ENCODE results near the gene SLC35A5. TPM values are rescaled to one million over a fixed set of nuclear protein-coding genes. Genes with fewer than 3 reads are reported as not detected.

The SLC35A5 gene
- total and polyA plus RNA-seq, 9 of the 15 experiments (the other 6 are each of a cell fraction or from before 2014, with no cell fraction given) = 4.0 to 13.0 (median 9.7) TPM

DNA sequence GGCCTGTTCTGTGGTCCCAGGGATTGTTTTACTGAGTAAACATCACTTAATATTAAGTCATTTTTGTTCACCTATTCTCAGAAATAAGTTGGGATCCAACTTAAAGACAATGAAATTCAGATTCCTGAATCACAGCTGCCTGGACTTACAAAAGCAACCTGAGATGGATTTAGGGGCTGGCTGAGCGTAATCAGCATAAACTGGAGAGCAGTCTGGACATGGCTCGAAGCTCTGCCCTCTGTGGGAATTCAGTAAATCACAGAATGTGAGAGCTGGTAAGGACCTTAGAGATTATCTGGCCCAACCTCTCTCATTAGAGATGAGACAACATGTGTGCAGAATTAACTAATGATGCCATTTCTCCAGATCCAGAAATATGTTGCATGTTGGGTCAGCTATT is 55.4 kb downstream of the SLC35A5 start:
- BruUV-seq (replicated peaks) = no TSS peak
- DNase-seq (ENCODE audit: extremely low read depth in 1 of 4, low spot score in 3 of 4) = no peak
- TF ChIP-seq, protein P1, sequence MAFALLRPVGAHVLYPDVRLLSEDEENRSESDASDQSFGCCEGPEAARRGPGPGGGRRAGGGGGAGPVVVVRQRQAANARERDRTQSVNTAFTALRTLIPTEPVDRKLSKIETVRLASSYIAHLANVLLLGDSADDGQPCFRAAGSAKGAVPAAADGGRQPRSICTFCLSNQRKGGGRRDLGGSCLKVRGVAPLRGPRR (CRISPR knock-in tag; IDR thresholded peaks at IDR 0.05) = no peak
- TF ChIP-seq NR2C1 (IDR thresholded peaks at IDR 0.05) (no peak), NR2C1 (tag; IDR thresholded peaks at IDR 0.05) (no peak)
- TF ChIP-seq, protein P2, sequence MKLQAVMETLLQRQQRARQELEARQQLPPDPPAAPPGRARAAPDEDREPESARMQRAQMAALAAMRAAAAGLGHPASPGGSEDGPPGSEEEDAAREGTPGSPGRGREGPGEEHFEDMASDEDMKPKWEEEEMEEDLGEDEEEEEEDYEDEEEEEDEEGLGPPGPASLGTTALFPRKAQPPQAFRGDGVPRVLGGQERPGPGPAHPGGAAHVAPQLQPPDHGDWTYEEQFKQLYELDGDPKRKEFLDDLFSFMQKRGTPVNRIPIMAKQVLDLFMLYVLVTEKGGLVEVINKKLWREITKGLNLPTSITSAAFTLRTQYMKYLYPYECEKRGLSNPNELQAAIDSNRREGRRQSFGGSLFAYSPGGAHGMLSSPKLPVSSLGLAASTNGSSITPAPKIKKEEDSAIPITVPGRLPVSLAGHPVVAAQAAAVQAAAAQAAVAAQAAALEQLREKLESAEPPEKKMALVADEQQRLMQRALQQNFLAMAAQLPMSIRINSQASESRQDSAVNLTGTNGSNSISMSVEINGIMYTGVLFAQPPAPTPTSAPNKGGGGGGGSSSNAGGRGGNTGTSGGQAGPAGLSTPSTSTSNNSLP (IDR thresholded peaks at IDR 0.05; ENCODE audit: borderline replicate concordance, low read depth, low read length) = no peak
- no peak overlapping the region for H3K27ac ChIP-seq (ENCODE audit: extremely low read depth, low read depth, low read length)
- no peak overlapping the region for H2AFZ ChIP-seq (ENCODE audit: low read depth, low read length)
- in situ Hi-C loops (cut with MboI) = no loop called here
- H3K27me3 ChIP-seq (ENCODE audit: control insufficient read depth in 2 of 2, insufficient read depth in 2 of 2, low read length in 2 of 2) = no peaks in the 10 kb centered on the region
- no peaks in the 10 kb centered on the region for H4K20me1 ChIP-seq (replicated peaks; ENCODE audit: control insufficient read depth, insufficient read depth, low read length)
- no peak overlapping the region for H3K9ac ChIP-seq (ENCODE audit: insufficient read depth in 1 of 2, low read depth in 2 of 2, low read length in 2 of 2)
- no peak overlapping the region for H3K4me2 ChIP-seq (ENCODE audit: insufficient read depth, low read length)
- ATAC-seq = no peak
- H3K4me1 ChIP-seq (replicated peaks in 1 of 2; ENCODE audit: control insufficient read depth in 2 of 2, insufficient read depth in 2 of 2, low read length in 2 of 2) = peaks cover 0 to 5% of the 10 kb centered on the region in 2 experiments; a peak in 2 of 5 replicates
- no peak overlapping the region for H3K4me3 ChIP-seq
- FAIRE-seq = no peak
- H3K9me3 ChIP-seq (replicated peaks; ENCODE audit: control insufficient read depth, insufficient read depth, low read depth, low read length) = no peaks in the 10 kb centered on the region
- WGBS (ENCODE audit: insufficient coverage, low coverage, missing lambda C conversion rate) = 65% methylated on average over 2 of the region's 2 CpGs
- no peaks in the 10 kb centered on the region for H3K9me1 ChIP-seq (ENCODE audit: control insufficient read depth, insufficient read depth, low read length)
- CTCF ChIA-PET (ENCODE audit: low intra/inter-chr PET ratio) = no interaction called here
- H3K36me3 ChIP-seq (ENCODE audit: control insufficient read depth, insufficient read depth, low read length) = no peaks in the 10 kb centered on the region
- POLR2A ChIA-PET = no interaction called here
- intact Hi-C loops (cut with micrococcal nuclease) = no loop called here
- no peaks in the 10 kb centered on the region for H3K79me2 ChIP-seq (ENCODE audit: control insufficient read depth, insufficient read depth, low read length)

Data from K562 (cell line).